ENCODE measurements around the gene ARMC5. TPM values are rescaled to one million over a fixed set of nuclear protein-coding genes. Genes with fewer than 3 reads are reported as not detected.
A peak's percentile ranks its signal among the peaks of the same experiment; 100 is the strongest.

Gene ARMC5
- total RNA-seq, 3 donors from 2014 or later, result 5.3 to 7.2 (median 6.9) TPM

DNA sequence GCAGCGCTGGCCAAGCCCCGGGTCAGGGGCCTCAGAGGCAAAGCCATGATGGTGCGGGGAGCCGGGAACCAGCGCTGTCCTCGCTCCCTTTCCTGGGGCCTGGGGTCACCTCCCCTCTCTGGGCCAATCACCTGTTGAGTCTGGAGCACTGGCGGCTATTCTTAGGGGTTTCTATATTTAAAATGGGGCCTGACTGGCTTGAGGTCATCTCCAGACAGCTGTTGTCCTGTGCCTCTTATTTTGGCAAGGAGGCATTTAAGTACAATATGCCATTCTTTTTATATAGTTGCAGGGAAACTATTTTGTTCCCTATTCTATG lies 31.1 kb upstream of the ARMC5 start, which contains the start of gene COX6A2:
Gene COX6A2, minus strand, starts transcription at position 82 of the 319 bp plus-strand sequence. Its CDS starts 35 bp downstream, at position 47.
- H3K27ac ChIP-seq, result no peak within 1 kb of the TSS
- no peaks in the 10 kb centered on the region for H3K4me1 ChIP-seq
- no peaks in the 10 kb centered on the region for H3K27me3 ChIP-seq
- no peaks in the 10 kb centered on the region for H3K36me3 ChIP-seq
- no peak for DNase-seq (ENCODE audit: low spot score in 2 of 2)
- no peaks in the 10 kb centered on the region for H3K9me3 ChIP-seq
- intact Hi-C loops (cut with DNase I; ENCODE audit: low total_unique reads), result no loop called here
- TF ChIP-seq, protein P1, sequence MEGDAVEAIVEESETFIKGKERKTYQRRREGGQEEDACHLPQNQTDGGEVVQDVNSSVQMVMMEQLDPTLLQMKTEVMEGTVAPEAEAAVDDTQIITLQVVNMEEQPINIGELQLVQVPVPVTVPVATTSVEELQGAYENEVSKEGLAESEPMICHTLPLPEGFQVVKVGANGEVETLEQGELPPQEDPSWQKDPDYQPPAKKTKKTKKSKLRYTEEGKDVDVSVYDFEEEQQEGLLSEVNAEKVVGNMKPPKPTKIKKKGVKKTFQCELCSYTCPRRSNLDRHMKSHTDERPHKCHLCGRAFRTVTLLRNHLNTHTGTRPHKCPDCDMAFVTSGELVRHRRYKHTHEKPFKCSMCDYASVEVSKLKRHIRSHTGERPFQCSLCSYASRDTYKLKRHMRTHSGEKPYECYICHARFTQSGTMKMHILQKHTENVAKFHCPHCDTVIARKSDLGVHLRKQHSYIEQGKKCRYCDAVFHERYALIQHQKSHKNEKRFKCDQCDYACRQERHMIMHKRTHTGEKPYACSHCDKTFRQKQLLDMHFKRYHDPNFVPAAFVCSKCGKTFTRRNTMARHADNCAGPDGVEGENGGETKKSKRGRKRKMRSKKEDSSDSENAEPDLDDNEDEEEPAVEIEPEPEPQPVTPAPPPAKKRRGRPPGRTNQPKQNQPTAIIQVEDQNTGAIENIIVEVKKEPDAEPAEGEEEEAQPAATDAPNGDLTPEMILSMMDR (IDR thresholded peaks at IDR 0.05), result no peak
- TF ChIP-seq POLR2A (IDR thresholded peaks at IDR 0.05), result no peak
- TF ChIP-seq POLR2AphosphoS5 (IDR thresholded peaks at IDR 0.05), result no peak
- H3K4me3 ChIP-seq, result peak within 1 kb of the TSS; percentile 35 to 75 (median 55)

DNA sequence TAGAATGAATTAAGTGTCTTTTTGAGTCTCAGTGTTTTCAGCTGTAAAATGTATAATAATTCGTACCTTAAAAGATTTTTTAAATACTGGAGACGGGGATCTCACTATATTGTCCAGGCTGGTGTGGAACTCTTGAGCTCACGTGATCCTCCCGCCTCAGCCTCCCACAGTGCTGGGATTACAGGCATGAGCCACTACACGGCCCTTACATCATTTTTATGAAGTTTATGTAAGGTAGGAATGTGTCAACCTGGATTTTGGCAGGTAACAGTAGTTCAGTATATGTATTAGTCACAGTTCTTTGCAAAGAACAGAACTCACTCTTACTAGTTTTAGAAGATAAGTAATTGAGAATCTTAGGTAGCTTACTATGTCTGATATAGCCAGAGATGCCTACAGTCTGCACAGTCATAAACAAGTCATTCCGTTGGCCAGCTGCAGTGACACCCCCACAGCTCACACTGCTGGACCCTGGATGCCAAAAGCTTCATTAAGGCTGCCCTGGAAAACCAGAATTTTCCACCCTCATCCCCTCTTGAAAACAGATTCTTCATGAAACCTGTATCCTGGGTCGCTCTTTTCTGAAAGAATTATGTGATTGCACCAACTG lies 30.6 kb upstream of the ARMC5 start:
- H3K27me3 ChIP-seq, result no peaks in the 10 kb centered on the region
- H3K4me1 ChIP-seq, result no peaks in the 10 kb centered on the region
- DNase-seq (ENCODE audit: low spot score in 2 of 2), result no peak
- H3K4me3 ChIP-seq, result no peak overlapping the region
- H3K9me3 ChIP-seq, result no peaks in the 10 kb centered on the region
- intact Hi-C loops (cut with DNase I; ENCODE audit: low total_unique reads), result no loop called here
- H3K36me3 ChIP-seq, result no peaks in the 10 kb centered on the region
- no peak overlapping the region for H3K27ac ChIP-seq
- TF ChIP-seq POLR2A (IDR thresholded peaks at IDR 0.05) (no peak), POLR2AphosphoS5 (IDR thresholded peaks at IDR 0.05) (no peak)
- TF ChIP-seq, protein P1 (IDR thresholded peaks at IDR 0.05), result no peak

DNA sequence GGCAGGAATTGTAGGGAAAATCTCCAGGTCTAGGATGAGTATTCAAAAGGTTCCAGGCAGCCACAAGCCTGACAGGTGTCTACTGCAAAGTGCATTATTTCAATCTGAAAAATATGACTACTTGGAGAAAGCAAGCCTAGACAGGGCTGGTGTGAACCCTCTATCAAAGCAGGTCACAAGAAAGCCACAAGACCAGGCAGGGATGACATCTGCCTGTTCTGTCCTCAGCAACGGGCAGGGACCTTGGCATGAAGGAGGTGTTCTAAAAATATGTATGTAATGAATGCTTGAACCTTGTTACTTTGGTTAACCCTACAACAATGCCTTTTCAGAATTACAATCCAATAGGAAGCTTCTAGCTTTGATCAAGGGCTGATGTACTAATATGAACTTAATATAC lies 30.0 kb upstream of the ARMC5 start:
- H3K4me3 ChIP-seq, result no peak overlapping the region
- H3K4me1 ChIP-seq, result no peaks in the 10 kb centered on the region
- intact Hi-C loops (cut with DNase I; ENCODE audit: low total_unique reads), result no loop called here
- no peak for DNase-seq (ENCODE audit: low spot score in 2 of 2)
- H3K27ac ChIP-seq, result no peak overlapping the region
- H3K9me3 ChIP-seq, result no peaks in the 10 kb centered on the region
- no peaks in the 10 kb centered on the region for H3K36me3 ChIP-seq
- TF ChIP-seq POLR2A (IDR thresholded peaks at IDR 0.05) (no peak), POLR2AphosphoS5 (IDR thresholded peaks at IDR 0.05) (no peak)
- TF ChIP-seq, protein P1 (IDR thresholded peaks at IDR 0.05), result no peak
- H3K27me3 ChIP-seq, result no peaks in the 10 kb centered on the region

DNA sequence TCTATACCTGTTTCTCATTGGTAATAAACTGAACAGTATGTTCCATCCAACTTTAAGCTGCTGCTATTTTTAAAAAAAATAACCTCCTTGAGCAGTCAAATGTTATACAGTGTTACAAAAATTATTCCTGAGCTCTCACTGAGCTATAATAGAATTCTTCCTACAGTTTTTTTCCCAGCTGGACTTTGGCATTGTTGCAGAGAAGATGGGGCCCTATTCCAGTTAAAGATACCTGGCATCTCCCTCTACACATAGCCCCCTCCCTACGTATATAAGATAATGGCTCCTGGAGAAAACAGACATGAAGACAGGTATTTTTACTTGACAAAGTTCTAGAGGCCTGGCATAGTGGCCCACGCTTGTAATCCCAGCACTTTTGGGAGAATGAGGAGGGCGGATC lies 29.5 kb upstream of the ARMC5 start:
- H3K27ac ChIP-seq, result no peak overlapping the region
- H3K4me3 ChIP-seq, result no peak overlapping the region
- DNase-seq (ENCODE audit: low spot score in 2 of 2), result no peak
- no peaks in the 10 kb centered on the region for H3K9me3 ChIP-seq
- H3K27me3 ChIP-seq, result no peaks in the 10 kb centered on the region
- H3K4me1 ChIP-seq, result no peaks in the 10 kb centered on the region
- intact Hi-C loops (cut with DNase I; ENCODE audit: low total_unique reads), result no loop called here
- no peaks in the 10 kb centered on the region for H3K36me3 ChIP-seq
- TF ChIP-seq, protein P1 (IDR thresholded peaks at IDR 0.05), result no peak
- TF ChIP-seq POLR2A (IDR thresholded peaks at IDR 0.05) (no peak), POLR2AphosphoS5 (IDR thresholded peaks at IDR 0.05) (no peak)

DNA sequence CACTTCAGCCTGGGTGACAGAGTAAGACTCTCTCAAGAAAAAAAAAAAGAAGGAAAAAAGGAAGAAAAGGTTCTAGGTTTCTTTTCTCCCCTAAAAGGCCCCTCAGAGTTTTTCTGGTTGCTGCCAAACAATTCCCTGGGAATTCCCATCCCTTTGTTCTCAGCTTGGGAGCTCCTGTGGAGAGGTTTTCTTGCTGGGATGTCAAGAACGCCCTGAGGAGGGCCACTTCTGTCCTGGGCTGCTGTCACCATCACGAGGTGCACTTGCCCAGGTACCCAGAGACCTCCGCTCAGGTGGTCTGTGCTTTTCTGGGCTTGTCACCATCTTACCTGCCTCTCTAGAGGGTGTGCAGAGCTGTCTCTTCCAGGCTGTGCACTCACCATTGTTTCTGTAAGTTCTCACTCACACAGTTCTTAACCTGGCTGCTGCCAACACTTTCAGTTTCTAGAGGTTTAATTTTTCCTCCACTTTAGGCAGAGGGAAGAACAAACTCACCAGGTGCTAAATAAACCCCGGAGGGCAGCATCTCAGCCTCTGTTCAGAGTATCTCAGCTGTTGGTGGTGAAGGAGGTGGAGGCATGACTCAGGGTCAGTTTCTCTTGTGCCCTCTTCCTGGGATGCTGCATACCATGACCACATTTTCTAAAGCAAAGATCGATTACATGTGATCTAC lies 28.8 kb upstream of the ARMC5 start:
- no peaks in the 10 kb centered on the region for H3K36me3 ChIP-seq
- no peaks in the 10 kb centered on the region for H3K4me1 ChIP-seq
- intact Hi-C loops (cut with DNase I; ENCODE audit: low total_unique reads), result no loop called here
- no peaks in the 10 kb centered on the region for H3K27me3 ChIP-seq
- no peak overlapping the region for H3K4me3 ChIP-seq
- no peak overlapping the region for H3K27ac ChIP-seq
- no peaks in the 10 kb centered on the region for H3K9me3 ChIP-seq
- no peak for DNase-seq (ENCODE audit: low spot score in 2 of 2)
- TF ChIP-seq POLR2A (IDR thresholded peaks at IDR 0.05), result no peak
- TF ChIP-seq, protein P1 (IDR thresholded peaks at IDR 0.05), result no peak
- no peak for TF ChIP-seq POLR2AphosphoS5 (IDR thresholded peaks at IDR 0.05)
